Measurements from ENCODE around the gene C9orf153.

GRCh38 chr9:86222667-86223066 lies 36.8 kb downstream of the C9orf153 start:
- TF ChIP-seq MAFK (IDR thresholded peaks at IDR 0.05; ENCODE audit: low read depth, low read length) (no peak), POLR2A (IDR thresholded peaks at IDR 0.05; ENCODE audit: low read depth, low read length) (no peak), RAD21 (IDR thresholded peaks at IDR 0.05; ENCODE audit: low read length) (no peak)

Measured in IMR-90 (cell line).